ENCODE results near the gene EPHA3.

The EPHA3 gene

DNA sequence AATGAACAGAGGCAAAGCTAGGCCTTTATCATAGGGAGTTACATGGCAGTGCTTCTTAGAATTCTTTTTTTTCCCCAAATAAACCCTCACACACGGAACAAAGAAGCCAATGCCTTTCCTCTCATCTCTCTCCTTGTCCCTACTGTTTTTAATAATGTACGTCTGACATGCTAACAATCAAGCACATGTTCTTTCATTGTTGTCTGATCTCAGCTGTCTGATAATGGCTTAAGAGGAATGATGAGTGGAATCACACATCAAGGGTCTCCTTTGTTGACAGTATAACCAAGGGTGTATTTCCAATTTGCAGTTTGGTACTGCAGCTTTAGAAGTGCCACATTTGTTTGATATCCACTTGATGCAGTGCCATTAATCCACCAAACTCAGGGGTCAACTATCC lies 34.8 kb upstream of the EPHA3 start:
- no peak for DNase-seq (ENCODE audit: low read depth)
- TF ChIP-seq MAX (IDR thresholded peaks at IDR 0.05; ENCODE audit: low read depth, low read length): no peak
- no peak for TF ChIP-seq POLR2A (IDR thresholded peaks at IDR 0.05; ENCODE audit: extremely low read depth, insufficient read length)
- TF ChIP-seq MYC (IDR thresholded peaks at IDR 0.05; ENCODE audit: low read depth, low read length): no peak
- TF ChIP-seq CTCF (IDR thresholded peaks at IDR 0.05; ENCODE audit: low read depth, low read length): no peak
- H3K4me3 ChIP-seq (ENCODE audit: low read depth, low read length): no peak overlapping the region

- no peak overlapping the region for H3K4me3 ChIP-seq (ENCODE audit: low read depth, low read length)
- DNase-seq (ENCODE audit: low read depth): no peak
- TF ChIP-seq CTCF (IDR thresholded peaks at IDR 0.05; ENCODE audit: low read depth, low read length) (no peak), MYC (IDR thresholded peaks at IDR 0.05; ENCODE audit: low read depth, low read length) (no peak), POLR2A (IDR thresholded peaks at IDR 0.05; ENCODE audit: extremely low read depth, insufficient read length) (no peak), MAX (IDR thresholded peaks at IDR 0.05; ENCODE audit: low read depth, low read length) (no peak)
Observed at GRCh38 chr3:89079944-89080343, 27.5 kb upstream of the EPHA3 start.

DNA sequence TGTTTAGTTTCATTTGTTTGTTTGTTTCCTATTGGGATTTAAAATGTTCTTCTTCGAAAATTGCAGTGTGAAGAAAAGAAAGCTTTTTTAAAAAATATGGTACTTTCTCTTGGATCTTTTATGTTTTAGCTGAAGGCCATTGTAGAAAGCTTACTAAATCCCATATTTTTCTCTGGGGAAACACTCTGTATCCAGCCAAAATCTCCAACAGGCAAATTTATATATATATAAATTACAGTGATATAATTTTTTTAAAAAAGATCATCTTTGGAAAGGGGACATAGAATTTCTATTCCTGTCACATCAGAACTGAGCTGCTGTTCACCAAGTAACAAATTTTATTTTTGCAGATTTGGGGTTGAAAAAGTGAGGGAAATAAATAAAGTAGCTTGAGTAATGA lies 19.6 kb upstream of the EPHA3 start:
- DNase-seq (ENCODE audit: low read depth): no peak
- TF ChIP-seq MYC (IDR thresholded peaks at IDR 0.05; ENCODE audit: low read depth, low read length): no peak
- no peak for TF ChIP-seq MAX (IDR thresholded peaks at IDR 0.05; ENCODE audit: low read depth, low read length)
- no peak for TF ChIP-seq CTCF (IDR thresholded peaks at IDR 0.05; ENCODE audit: low read depth, low read length)
- no peak for TF ChIP-seq POLR2A (IDR thresholded peaks at IDR 0.05; ENCODE audit: extremely low read depth, insufficient read length)
- no peak overlapping the region for H3K4me3 ChIP-seq (ENCODE audit: low read depth, low read length)

DNA sequence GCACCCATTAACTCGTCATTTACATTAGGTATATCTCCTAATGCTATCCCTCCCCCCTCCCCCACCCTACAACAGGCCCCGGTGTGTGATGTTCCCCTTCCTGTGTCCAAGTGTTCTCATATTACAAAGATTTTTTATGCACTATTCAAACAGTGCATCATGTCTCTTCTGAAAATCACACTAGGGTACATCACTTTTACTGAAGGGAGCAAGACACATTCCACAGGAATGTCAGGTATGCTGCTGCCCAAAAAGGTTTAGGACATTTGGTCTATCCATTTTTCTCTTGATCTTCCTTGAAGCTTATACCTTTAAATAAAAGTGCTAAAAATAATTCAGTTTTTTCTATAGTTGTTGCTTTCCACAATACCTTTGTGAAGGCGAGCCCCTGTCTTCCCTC lies 9.2 kb upstream of the EPHA3 start:
- TF ChIP-seq CTCF (IDR thresholded peaks at IDR 0.05; ENCODE audit: low read depth, low read length) (no peak), MYC (IDR thresholded peaks at IDR 0.05; ENCODE audit: low read depth, low read length) (no peak), POLR2A (IDR thresholded peaks at IDR 0.05; ENCODE audit: extremely low read depth, insufficient read length) (no peak), MAX (IDR thresholded peaks at IDR 0.05; ENCODE audit: low read depth, low read length) (no peak)
- DNase-seq (ENCODE audit: low read depth): no peak
- no peak overlapping the region for H3K4me3 ChIP-seq (ENCODE audit: low read depth, low read length)

DNA sequence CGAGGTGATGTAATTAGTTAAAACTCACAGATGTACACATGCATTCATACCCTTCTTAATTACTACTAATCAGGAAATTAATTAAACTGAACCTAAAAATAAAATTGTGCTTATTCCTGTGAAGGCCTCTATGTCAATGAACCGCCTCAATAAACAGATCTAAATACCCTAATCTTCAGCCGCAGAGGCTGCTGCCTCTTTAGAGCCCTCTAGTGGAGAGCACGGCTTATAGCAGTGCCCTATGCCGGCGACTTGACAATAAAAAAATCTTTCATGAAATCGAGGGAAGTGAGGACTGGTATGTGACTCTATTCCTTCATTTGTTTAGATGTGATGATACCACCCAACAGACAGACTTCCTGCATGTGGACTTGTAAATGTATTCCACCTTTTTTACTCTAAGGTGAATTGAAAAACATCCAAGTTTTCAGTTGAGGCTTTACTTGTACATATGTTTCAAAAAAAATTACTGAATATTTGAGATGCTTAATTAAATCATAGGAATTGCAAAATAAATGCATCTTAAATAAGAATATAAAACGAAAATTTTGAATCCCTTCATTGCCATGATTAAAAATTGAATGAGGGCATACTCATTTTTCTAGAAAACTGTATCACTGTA lies 8.3 kb upstream of the EPHA3 start:
- TF ChIP-seq MYC (IDR thresholded peaks at IDR 0.05; ENCODE audit: low read depth, low read length) (no peak), CTCF (IDR thresholded peaks at IDR 0.05; ENCODE audit: low read depth, low read length) (peak; percentile 84), MAX (IDR thresholded peaks at IDR 0.05; ENCODE audit: low read depth, low read length) (no peak)
- H3K4me3 ChIP-seq (ENCODE audit: low read depth, low read length): no peak overlapping the region
- peak; percentile 56 for DNase-seq (ENCODE audit: low read depth)
